ENCODE results near the gene AVPR2. TPM values are rescaled to one million over a fixed set of nuclear protein-coding genes. Genes with fewer than 3 reads are reported as not detected.

Gene AVPR2
- total RNA-seq, 1 experiment from 2014 or later: not detected

DNA sequence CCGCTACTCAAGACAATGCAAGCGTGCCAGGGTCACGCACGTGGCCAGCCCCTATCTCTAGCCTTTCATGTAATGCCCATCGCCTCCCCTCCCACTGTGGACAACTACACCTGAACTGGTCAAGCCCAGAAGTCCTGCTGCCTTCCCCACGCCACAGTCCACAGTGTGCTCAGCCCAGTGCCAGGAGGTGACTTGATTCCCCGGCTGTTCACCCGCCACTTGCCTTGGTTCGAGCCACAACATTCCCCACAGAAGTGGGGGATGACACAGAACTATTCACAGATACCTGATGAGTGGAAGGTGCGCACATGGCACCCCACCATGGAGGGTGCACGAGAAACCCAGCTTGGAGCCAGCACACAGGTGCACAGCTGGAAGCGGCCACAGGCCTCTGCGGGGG lies 14.8 kb downstream of the AVPR2 start:
- RAD21 ChIA-PET (ENCODE audit: low non-redundant PET in 1 of 2, low total read pairs in 2 of 2, uncharacterized antibody in 2 of 2, unreplicated experiment in 2 of 2): no interaction called here
- ATAC-seq: no peak

More for the DNA sequence above, 14.8 kb downstream of the AVPR2 start:
- peaks cover 3 to 5% of the 10 kb centered on the region in 2 experiments; a peak in 2 of 4 replicates for H3K36me3 ChIP-seq (ENCODE audit: control insufficient read depth in 1 of 2, insufficient read depth in 2 of 2, low read length in 2 of 2)
- no peaks in the 10 kb centered on the region for H3K9me2 ChIP-seq (ENCODE audit: insufficient read depth)
- peaks cover 0 to 2% of the 10 kb centered on the region in 2 experiments; a peak in 2 of 4 replicates for H3K4me1 ChIP-seq (ENCODE audit: control insufficient read depth in 1 of 2, insufficient read depth in 2 of 2, low read length in 2 of 2)
- intact Hi-C loops (cut with micrococcal nuclease): no loop called here
- H3K4me3 ChIP-seq (replicated peaks in 1 of 2; ENCODE audit: low read depth in 1 of 2, low read length in 2 of 2): no peak overlapping the region
- H3K9ac ChIP-seq (ENCODE audit: low read length): no peak overlapping the region
- ChIA-PET POLR2A (no interaction called here), CTCF (no interaction called here)
- H4K20me1 ChIP-seq (ENCODE audit: insufficient read depth): no peaks in the 10 kb centered on the region
- no peak overlapping the region for H2AFZ ChIP-seq (ENCODE audit: low read depth, low read length, poor library complexity, severe bottlenecking)
- peaks cover 12% of the 10 kb centered on the region; the same call in 1 of the 2 replicates for H3K79me2 ChIP-seq (ENCODE audit: insufficient read depth, low read length)
- H3K9me3 ChIP-seq (ENCODE audit: control insufficient read depth in 1 of 2, insufficient read depth in 1 of 2, low read depth in 1 of 2, low read length in 2 of 2): no peaks in the 10 kb centered on the region
- no peak overlapping the region for H3K27ac ChIP-seq (ENCODE audit: low read depth, low read length)
- H3K27me3 ChIP-seq (ENCODE audit: insufficient read depth, low read length): no peaks in the 10 kb centered on the region
- no peak overlapping the region for H3K4me2 ChIP-seq (ENCODE audit: low read length)
- no TSS peak for BruUV-seq (replicated peaks)
- no peak for DNase-seq (ENCODE audit: low read depth, low spot score)
- TF ChIP-seq, protein P1, sequence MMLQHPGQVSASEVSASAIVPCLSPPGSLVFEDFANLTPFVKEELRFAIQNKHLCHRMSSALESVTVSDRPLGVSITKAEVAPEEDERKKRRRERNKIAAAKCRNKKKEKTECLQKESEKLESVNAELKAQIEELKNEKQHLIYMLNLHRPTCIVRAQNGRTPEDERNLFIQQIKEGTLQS (IDR thresholded peaks at IDR 0.05): no peak
- TF ChIP-seq CBX3 (IDR thresholded peaks at IDR 0.05; ENCODE audit: low read depth) (no peak), SP1 (IDR thresholded peaks at IDR 0.05; ENCODE audit: low read depth) (no peak), ELF1 (IDR thresholded peaks at IDR 0.05; ENCODE audit: borderline replicate concordance, low read depth) (no peak), EZH2 (IDR thresholded peaks at IDR 0.05) (no peak), ZNF274 (IDR thresholded peaks at IDR 0.05; ENCODE audit: low read depth, low read length) (no peak), JUND (IDR thresholded peaks at IDR 0.05) (no peak), SRF (IDR thresholded peaks at IDR 0.05; ENCODE audit: low read depth) (no peak), TCF7L2 (IDR thresholded peaks at IDR 0.05; ENCODE audit: borderline replicate concordance, extremely low read depth, insufficient read depth, insufficient read length) (no peak), FOSL1 (IDR thresholded peaks at IDR 0.05; ENCODE audit: low read depth) (no peak), ZFX (IDR thresholded peaks at IDR 0.05) (no peak), POLR2AphosphoS5 (IDR thresholded peaks at IDR 0.05; ENCODE audit: low read depth, low read length) (no peak), POLR2A (IDR thresholded peaks at IDR 0.05; ENCODE audit: borderline replicate concordance, extremely low read depth, insufficient read depth, insufficient read length) (no peak), CEBPB (IDR thresholded peaks at IDR 0.05; ENCODE audit: low read depth) (no peak), EGR1 (IDR thresholded peaks at IDR 0.05; ENCODE audit: low read depth) (no peak), EZH2phosphoT487 (IDR thresholded peaks at IDR 0.05; ENCODE audit: borderline replicate concordance) (no peak), SIN3A (IDR thresholded peaks at IDR 0.05; ENCODE audit: low read depth) (no peak)
- TF ChIP-seq, protein P2, sequence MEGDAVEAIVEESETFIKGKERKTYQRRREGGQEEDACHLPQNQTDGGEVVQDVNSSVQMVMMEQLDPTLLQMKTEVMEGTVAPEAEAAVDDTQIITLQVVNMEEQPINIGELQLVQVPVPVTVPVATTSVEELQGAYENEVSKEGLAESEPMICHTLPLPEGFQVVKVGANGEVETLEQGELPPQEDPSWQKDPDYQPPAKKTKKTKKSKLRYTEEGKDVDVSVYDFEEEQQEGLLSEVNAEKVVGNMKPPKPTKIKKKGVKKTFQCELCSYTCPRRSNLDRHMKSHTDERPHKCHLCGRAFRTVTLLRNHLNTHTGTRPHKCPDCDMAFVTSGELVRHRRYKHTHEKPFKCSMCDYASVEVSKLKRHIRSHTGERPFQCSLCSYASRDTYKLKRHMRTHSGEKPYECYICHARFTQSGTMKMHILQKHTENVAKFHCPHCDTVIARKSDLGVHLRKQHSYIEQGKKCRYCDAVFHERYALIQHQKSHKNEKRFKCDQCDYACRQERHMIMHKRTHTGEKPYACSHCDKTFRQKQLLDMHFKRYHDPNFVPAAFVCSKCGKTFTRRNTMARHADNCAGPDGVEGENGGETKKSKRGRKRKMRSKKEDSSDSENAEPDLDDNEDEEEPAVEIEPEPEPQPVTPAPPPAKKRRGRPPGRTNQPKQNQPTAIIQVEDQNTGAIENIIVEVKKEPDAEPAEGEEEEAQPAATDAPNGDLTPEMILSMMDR (IDR thresholded peaks at IDR 0.05 in 2 of 3, conservative IDR thresholded peaks at IDR 0.05 in 1 of 3; ENCODE audit: borderline replicate concordance in 1 of 3, insufficient read depth in 1 of 3, low read depth in 2 of 3, low read length in 2 of 3): no peak
- TF ChIP-seq, protein P3, sequence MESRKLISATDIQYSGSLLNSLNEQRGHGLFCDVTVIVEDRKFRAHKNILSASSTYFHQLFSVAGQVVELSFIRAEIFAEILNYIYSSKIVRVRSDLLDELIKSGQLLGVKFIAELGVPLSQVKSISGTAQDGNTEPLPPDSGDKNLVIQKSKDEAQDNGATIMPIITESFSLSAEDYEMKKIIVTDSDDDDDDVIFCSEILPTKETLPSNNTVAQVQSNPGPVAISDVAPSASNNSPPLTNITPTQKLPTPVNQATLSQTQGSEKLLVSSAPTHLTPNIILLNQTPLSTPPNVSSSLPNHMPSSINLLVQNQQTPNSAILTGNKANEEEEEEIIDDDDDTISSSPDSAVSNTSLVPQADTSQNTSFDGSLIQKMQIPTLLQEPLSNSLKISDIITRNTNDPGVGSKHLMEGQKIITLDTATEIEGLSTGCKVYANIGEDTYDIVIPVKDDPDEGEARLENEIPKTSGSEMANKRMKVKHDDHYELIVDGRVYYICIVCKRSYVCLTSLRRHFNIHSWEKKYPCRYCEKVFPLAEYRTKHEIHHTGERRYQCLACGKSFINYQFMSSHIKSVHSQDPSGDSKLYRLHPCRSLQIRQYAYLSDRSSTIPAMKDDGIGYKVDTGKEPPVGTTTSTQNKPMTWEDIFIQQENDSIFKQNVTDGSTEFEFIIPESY (IDR thresholded peaks at IDR 0.05; ENCODE audit: extremely low read depth, insufficient replicate concordance, low read length): no peak

Data from HCT116 (cell line).